Smooth muscle cell of the brain vasculature (primary cell): ENCODE data around the gene ATG5.
"Not testable (repeated sequence)": the region's sequence is repeated elsewhere in the genome, so short reads cannot be mapped to it uniquely, and the experiment has no call there.

ENCODE experiments used
- DNase-seq: peaks from one replicate; pipeline ENCODE4 v3.0.0-alpha.2; 2012; ENCODE audit warnings: low read depth, low spot score

Gene ATG5

DNA sequence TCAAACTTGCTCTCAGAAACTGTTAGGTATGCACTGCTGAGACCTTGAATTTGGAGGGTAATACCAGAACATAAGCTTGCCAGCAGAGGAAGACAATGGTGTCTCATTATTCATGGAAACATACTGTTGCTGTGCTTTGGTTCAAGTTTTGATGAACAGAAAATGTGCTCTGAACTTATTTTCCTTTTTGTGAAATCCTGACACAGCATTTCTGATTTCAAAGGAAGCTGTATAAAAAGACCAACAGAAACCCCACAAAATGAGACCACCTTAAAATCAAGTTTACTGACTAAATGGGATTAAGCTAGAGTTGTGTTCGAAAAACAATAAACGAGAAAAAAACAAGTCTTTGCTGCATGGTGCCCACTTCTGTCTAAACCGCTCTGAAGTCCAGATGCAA, 169.1 kb downstream of the ATG5 start:
- no peak for DNase-seq

DNA sequence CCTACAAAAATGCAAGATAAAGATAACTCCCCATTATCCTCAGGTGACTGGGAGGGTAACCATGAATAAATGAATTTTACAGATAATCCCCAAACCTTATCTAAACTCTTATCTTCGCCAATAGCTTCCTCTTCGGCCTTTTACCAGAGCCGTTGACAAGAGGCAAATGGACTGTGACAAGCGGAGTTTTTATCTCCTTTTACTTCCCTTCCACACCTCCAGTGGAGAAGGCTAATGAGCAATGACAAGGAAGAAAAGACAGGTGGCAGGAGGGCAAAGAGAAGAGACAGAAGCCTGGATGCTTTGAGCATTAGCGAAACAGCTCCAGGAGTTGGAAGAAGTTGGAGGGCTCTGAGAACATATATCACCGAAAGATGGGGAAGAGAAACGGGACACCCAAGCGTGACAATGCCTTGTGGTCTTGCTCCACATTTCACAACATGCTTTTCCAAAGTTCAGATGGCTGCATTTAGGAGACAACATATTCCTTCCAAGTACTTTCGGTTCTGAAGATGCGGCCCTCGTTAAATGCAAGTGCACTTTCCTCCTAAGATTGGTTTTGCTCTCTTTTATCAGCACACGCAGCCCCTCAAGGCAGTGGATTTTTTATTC, 170.2 kb downstream of the ATG5 start:
- DNase-seq: no peak

DNA sequence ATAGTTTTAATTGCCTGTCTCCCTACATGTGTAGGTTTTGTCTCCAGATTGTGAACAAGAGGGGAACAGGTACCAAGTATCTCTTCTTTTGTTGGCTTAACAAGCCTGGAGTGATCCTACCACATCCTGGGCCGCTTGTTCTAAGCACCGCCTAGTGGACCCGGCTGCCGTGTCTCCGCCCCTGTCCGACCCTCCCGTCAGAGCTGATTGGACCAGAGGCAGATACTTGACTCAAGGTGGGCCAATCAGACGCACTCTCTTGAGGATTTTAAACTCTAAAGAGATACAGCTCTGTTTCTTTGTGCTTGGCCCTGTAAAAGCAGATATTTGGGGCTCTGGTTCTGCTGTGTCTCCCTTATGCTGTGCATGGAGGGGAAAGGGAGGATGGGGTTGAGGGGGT, 171.2 kb downstream of the ATG5 start:
- DNase-seq: no peak

DNA sequence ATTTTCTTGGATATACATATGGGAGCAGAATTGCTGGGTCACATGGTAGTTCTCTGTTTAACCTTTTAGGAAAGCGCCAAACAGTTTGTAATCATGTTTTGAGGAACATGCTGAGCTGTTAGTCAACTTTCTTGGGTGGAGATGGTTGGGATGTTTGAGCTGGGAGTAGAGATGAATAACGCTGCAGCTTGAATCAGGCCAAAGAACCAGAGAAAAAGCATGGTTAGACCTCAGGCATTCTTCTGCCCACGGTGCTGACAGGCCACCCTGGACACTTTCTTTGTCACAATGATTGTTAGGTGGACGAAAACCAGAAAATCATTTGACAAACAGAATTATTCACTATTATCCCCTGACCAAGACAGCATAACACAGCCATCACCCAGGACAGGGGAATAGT, 172.6 kb downstream of the ATG5 start:
- no peak for DNase-seq

DNA sequence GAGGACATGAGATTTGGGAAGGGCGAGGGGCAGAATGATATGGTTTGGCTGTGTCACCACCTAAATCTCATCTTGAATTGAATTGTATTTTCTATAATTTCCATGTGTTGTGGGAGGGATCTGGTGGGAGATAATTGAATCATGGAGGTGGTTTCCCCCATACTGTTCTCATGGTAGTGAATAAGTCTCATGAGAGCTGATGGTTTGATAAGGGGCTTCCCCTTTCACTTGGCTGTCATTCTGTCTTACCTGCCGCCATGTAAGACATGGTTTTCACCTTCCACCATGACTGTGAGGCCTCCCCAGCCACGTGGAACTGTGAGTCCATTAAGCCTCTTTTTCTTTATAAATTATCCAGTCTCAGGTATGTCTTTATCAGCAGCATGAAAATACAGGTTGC, 173.1 kb downstream of the ATG5 start:
- not testable (repeated sequence) for DNase-seq

DNA sequence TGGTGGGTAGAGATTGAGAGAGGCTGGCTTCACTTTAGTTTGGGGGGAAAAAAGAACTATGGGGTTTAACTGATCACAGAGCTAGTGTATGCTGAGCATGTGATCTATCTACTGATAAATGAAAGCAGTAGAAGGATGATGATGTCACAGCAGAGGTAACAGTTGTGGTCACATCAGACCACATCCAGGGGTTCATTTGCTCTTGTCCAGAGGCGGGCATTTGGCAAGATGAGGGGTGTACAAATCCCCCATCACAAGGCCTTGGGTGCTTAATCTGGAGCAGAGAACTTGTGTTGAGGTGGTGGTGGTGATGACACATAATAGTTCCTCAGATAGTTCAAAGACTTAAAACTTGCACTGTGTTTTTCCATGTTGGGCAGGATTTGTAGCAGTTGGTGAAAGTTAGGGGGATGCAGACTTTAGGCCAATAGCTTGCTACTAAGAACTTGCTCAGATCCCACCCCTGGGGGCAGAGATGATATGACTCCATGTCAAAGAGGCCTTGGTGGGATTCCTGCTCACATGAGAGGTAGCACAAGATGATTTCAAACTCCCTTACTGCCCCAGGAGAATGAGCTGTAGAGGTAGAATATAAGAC, 176.0 kb downstream of the ATG5 start:
- DNase-seq: no peak

DNA sequence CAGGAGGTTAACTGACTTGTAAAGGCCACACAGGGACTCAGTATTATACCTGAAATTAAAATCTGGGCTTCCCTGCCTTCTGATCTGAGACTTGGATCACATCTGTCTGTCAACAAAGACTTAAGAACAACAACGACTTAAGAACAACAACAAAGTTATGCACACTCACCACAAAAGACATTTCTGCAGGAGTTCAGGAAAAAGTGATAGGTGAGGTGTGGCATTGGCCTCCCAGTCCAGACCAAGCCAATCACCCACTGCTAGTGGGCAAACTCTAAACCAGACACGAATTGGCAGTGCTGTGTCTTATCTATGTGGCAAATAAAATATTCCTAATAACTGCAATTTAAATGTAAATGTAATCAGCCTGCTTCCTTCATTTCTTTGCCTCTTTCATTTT, 178.1 kb downstream of the ATG5 start:
- no peak for DNase-seq

DNA sequence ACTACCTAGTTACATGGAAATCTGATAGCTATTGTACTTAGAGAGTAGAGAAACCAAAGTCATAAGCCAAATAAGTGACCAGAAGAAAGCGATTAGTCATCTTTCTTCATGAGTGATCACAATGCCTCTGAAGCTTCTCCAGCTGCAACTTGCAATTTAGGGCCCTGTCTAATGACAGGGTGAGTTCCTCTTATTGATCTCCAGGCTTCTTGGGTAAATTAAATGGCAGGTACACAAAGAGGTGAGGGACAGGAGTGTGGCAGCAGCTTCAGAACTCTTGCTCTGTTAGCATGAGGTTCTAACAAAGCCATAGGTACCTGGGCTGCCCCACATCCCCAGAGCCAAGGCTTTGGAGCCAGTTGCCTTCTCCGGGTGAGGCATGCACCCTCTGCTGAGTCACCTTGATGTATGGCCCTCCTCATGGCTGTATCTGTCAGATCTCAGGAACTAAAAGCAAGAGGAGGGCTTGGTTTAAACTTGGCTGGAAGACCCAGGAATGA, 178.7 kb downstream of the ATG5 start:
- no peak for DNase-seq

DNA sequence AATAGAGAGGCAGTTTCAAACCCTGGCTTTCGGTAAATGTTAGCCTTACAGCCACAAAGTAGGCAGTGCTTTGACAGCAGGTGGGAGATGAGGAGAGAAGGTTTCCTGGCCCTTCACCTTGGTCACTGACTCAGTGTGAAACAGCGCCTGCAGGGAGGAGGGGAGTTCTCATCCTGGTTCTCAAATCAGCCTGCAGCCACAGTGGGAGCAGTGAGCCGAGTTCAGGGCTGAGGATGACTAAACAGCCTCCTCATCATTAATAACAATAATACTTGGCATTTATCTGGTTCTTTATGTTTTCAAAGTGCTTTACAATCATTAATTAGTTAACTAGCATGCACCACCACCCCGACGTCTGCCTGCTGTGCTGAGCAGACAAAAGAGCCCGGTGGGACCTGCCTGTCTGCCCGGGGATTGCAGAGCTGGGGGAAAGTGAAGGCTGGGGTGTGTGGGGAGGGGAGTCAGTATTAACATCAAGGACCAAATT, 179.8 kb downstream of the ATG5 start:
- DNase-seq: no peak

DNA sequence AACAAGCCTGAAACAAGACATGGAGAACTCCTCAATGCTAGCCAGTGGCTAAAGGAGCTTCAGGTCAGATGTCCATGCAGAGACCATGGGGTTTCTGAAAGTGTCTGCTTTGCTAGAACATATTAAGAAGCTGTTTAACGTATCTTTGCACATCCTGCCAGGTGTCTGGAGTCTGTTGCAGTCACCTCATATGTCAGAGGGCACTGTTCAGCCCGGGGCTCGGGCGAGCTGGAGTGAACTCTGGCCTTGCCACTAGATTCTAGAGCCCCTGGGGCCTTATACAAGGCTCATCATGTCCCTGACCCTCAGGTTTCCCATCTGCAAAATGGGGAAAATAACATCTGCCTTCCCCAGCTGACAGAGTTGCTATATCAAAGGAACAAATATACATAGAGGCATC, 180.4 kb downstream of the ATG5 start:
- no peak for DNase-seq

DNA sequence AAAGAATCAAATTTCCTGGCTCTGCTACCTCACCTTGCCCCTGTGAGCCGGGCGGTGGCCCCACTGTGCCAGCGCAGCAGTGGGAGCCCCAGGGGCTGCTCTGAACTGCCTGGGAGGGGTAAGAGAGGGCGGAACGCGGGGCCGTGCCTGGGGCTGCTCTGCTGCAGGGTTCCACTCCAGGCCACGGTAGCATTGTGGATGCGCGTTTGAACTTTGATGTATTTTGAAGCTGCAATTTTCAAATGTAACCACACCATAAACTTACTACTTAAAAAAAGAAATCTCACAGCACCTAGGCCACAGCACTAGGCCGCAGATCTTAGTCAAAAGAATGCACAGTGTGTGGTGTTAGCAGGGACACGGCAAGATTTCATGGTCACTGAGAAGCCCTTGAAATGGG, 181.9 kb downstream of the ATG5 start:
- DNase-seq: no peak

DNA sequence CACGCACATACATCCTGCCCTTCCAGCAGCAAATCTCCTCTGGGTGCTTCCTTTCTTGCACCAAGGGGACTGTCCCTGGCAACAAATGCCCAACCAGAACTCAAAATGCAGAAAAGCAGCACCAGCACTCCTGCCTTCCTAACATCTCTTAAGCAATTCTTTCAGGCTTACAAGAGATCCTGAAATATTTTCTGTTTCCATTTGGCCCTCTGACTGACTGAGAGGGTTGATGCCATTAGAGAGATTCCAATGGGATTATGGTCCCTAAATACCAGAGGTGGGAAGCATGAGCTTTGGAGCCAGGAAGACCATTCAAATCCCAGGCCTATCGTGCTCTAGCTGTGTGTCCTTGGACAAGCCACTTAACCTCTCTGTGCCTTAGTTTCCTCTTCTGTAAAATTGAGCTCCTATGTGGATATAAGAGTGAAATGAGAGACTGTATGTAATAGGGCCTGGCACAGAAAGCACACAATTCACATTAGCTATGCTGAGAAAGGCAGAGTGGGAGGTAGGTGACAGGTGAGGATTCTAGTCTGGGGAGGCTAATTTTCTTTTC, 182.6 kb downstream of the ATG5 start:
- DNase-seq: no peak

DNA sequence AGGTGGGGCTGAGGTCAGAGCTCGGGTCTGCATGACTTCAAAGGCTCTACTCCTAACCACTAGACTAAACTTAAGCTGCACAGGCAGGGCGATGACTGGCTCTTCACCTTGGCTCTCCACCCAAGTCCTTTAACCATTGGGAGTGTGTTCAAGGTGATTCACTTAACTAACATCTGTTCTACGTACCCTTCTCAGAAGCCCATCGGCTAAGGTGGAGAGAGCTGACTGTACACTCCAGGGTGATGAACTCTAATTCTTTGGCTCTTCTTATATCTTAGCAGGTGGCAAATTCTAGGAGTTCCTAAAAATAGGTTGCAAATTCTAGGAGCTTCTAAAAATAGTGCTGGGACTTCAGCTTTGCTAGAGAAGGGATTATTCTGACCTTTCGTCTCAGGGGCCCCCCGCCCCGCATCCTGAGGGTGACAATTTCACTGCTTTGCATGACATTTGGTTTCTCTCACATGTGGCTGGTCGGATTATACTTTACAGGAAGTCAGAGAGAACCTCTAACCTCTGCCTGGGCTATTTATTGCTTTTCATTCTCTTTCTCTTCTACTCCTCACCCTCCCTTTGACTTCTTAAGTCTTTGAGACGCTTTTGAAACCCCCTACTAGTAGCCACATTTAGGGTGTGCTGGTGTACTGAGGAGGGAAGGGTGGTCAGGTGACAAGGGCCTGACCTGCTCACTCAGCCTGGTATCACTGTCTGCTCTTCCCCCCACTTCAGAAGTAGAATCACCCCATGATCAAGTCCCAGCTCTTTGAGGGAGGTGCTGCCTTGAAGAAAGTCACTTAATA, 183.9 kb downstream of the ATG5 start:
- no peak for DNase-seq

DNA sequence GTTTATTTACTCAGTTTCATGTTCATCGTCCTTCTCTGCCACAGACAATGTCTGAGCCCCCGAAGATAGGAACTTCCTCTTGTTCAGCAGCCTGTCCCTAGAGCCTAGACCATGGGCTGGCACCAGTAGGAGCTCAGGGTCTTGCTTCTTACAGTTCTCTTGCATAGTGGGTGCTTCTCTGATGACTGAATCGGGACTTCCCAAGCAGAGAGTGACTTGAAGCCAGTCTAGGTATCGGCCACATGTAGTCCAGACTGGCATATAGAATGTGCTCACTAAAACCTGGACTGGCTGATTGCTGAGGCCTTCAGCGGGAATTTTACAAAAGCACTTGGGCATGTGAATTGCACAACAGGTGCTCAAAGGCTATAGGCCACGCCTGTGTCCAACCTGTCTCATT, 187.4 kb downstream of the ATG5 start:
- no peak for DNase-seq

DNA sequence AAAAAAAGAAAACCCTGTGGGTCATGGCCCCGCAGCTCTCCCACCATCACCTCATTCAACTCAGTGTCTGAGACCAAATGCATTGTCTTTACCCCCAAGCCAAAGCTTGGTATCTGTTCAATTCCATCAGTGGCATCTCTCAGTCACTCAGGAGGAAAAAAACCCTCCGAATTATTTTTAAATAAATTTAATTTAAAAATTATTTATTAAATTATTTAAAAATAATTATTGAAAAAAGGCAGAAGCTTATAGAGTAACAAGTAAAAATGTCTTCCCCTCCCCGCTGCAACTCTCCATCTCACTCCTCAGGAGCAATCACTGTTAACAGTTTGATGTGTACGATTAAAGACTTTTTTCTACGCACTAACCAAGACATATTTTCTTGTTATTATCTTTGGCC, 188.7 kb downstream of the ATG5 start:
- DNase-seq: no peak

DNA sequence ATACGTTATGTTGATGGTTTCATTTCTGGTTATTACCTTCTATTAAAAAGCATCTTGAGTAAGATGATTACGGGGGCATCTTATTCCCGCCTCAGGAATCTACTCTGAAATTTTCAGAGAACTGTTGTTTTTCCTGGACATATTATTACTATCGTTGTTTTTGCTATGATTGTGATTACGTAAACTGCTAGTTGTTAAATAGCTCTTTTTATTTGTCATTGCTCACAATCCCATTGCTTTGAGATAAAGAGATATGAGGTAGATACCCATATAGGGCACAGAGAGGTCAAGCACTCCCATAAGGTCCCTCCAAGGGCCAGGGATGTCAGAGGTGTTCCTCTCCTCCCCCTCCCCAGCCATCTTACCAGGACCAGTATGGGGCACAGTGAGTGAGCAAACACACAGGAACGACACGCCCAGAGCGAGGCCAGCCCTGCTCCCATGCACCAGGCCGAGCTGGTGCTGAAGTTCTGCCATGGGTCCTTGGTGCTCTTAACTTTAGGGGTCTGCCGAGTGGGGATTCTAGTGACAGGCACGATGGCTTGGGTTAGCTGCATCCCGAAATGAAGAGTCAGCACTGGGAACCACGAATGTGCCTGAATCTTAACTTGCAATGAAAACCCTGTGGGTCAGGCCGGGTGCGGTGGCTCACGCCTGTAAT, 189.5 kb downstream of the ATG5 start:
- no peak for DNase-seq

DNA sequence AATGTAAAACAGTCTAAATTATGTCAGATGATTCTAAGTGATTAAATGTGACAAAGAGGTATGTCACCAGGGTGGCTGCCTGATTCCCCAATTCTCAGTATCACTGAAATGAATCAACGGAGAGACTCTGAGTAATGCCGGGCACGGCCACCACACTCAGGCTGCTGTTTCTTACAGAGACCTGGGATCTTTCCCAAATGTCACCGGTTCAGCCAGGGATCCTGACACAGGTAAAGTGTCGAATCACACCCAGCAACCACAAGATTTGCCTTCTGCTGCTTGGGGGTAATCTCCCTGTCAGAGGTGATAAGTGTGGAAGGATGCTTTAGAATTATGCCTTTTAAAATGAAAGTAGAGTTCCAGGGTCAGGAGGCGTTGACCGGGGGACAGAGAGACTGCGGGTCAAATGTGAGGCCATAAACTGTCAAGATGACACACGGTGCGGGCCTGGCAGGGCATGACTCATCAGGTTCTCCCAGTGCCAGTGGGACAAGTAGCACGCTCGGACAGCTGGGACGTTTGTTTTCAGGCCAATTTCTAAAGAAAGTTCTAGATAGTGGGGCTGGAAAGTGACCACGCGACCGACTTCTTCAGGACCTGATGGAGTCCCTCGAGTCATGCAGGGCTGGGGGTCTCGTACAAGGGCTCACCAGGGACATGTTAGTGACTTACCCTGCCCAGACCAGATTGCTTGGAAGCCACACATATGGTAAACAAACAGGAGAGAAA, 190.5 kb downstream of the ATG5 start:
- no peak for DNase-seq
